GM12872 (cell line): ENCODE measurements around the gene TTC23.

ENCODE experiments used
- CTCF ChIP-seq: IDR thresholded peaks from 3 replicates; pipeline ENCODE4 v1.5.1; 2011; ENCODE audit warnings: low read depth, mild to moderate bottlenecking, low read length, moderate library complexity; ENCODE audit not compliant: insufficient read depth

TTC23 gene

GRCh38 chr15:99248000-99248715 lies 1.2 kb downstream of the TTC23 start:
- no peak for TF ChIP-seq CTCF

- TF ChIP-seq CTCF, result no peak
Observed at GRCh38 chr15:99247062-99247461, 2.3 kb downstream of the TTC23 start.

GRCh38 chr15:99244306-99244705 lies 5.1 kb downstream of the TTC23 start:
- no peak for TF ChIP-seq CTCF

GRCh38 chr15:99241752-99242151 lies 7.6 kb downstream of the TTC23 start:
- TF ChIP-seq CTCF, result no peak

GRCh38 chr15:99239545-99240198 lies 9.7 kb downstream of the TTC23 start:
- TF ChIP-seq CTCF, result no peak

- no peak for TF ChIP-seq CTCF
Observed at GRCh38 chr15:99238849-99239248, 10.5 kb downstream of the TTC23 start.

- no peak for TF ChIP-seq CTCF
Observed at GRCh38 chr15:99232740-99233139, 16.6 kb downstream of the TTC23 start.
